HUES6 (cell line): ENCODE results near the gene QPRT.
"Not testable (repeated sequence)": the region's sequence is repeated elsewhere in the genome, so short reads cannot be mapped to it uniquely, and the experiment has no call there.

ENCODE experiments used
- H3K27ac ChIP-seq: 2 replicates; pipeline ENCODE4 v1.7.0; 2013; ENCODE audit warnings: low read depth, mild to moderate bottlenecking, low read length, inconsistent platforms
- H3K27me3 ChIP-seq: 2 replicates; pipeline ENCODE4 v1.6.1; 2013; ENCODE audit warnings: low read length; ENCODE audit not compliant: control insufficient read depth, insufficient read depth
- H3K36me3 ChIP-seq: 2 replicates; pipeline ENCODE4 v1.6.1; 2013; ENCODE audit warnings: low read length; ENCODE audit not compliant: control insufficient read depth, insufficient read depth
- H3K4me1 ChIP-seq: 2 replicates; pipeline ENCODE4 v1.6.1; 2013; ENCODE audit warnings: low read length; ENCODE audit not compliant: control insufficient read depth, insufficient read depth
- H3K4me3 ChIP-seq: 2 replicates; pipeline ENCODE4 v1.5.1; 2013; ENCODE audit warnings: low read depth, low read length
- H3K9ac ChIP-seq: one replicate; pipeline ENCODE4 v1.6.1; 2013; ENCODE audit warnings: mild to moderate bottlenecking, low read length
- H3K9me3 ChIP-seq: 2 replicates; pipeline ENCODE4 v1.6.1; 2013; ENCODE audit warnings: low read depth, low read length; ENCODE audit not compliant: control insufficient read depth, insufficient read depth

The QPRT gene

DNA sequence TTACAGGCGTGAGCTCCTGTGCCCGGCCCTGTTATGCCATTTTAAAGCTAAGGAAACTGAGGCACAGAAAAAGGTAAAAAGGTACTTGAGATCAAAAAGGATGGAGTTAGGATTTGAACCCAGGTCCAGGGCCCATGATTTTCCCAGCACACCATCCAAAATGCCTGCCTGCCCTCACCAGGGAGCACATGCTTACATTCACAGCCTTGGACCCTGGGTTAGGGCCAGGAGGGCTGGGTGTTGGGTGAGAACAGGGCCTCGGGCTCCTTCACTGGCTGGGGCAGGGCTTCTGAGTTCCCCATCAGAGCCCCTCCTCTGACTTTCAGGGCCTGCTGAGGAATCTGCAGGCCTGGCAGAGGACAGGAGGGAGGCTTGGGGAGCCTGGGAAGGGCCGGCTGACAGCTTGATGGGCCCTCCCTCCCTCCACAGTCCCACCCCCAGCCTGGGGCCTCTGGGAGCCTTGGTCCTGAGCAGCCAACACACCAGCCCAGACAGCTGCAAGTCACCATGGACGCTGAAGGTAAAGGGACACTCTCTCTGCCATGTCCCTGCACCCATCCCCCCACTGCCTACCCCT, at the start of gene QPRT:
QPRT (plus strand) TSS at position 490 of the 577 bp plus-strand sequence; CDS start at position 508, 18 bp downstream.
- peak within 1 kb of the TSS; percentile 96 for H3K27ac ChIP-seq
- no peaks in the 10 kb centered on the region for H3K27me3 ChIP-seq
- H3K4me3 ChIP-seq: peak within 1 kb of the TSS; percentile 62
- peaks cover 20% of the 10 kb centered on the region for H3K4me1 ChIP-seq
- H3K36me3 ChIP-seq: peaks cover 19% of the 10 kb centered on the region
- peak within 1 kb of the TSS; percentile 95 for H3K9ac ChIP-seq
- H3K9me3 ChIP-seq: no peaks in the 10 kb centered on the region

DNA sequence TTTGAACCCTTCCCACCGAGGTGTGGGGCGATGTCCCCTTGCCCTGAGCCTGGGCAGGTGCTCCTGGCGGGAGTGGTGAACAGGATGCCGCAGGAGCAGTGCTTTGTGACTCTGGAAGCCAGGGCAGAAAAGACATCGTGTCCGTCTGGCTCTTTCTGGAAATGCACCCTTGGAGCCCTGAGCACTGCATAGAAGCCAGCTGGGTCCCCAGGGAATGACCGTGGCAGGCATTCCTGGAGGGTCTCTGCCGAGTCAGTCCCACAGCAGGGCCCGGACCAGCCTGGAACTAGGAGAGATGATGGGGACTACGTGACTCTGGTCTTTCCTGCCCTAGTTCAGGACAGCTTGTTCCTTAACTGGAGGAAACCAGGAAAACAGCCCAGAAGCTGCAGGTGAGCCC, 49.7 kb upstream of the QPRT start:
- H3K27ac ChIP-seq, H3K27me3 ChIP-seq: not testable (repeated sequence)

DNA sequence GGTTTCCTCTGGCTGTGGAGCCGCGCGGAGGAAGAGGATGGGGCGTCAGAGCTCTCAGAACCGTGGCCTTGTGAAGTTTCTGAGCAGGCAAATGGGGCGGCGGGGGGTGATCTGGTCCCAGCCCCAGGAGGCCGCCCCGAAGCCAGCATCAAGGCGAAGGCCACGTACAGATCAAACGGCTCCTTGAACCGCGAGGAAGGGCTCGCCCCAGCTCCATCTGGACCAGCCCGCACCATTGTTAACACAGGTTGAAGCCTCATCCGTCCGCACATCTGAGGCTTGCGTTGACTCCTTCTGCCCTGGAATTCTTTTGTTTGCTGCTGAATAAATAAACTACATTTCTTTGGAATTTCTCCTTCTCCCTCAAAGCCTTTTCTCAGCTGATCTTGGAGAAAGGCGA, 47.3 kb upstream of the QPRT start:
- H3K4me1 ChIP-seq, H3K4me3 ChIP-seq, H3K27me3 ChIP-seq, H3K27ac ChIP-seq, H3K9ac ChIP-seq, H3K36me3 ChIP-seq, H3K9me3 ChIP-seq: not testable (repeated sequence)

More for the DNA sequence above, 49.7 kb upstream of the QPRT start:
- H3K36me3 ChIP-seq, H3K4me1 ChIP-seq, H3K9ac ChIP-seq, H3K4me3 ChIP-seq, H3K9me3 ChIP-seq: not testable (repeated sequence)

DNA sequence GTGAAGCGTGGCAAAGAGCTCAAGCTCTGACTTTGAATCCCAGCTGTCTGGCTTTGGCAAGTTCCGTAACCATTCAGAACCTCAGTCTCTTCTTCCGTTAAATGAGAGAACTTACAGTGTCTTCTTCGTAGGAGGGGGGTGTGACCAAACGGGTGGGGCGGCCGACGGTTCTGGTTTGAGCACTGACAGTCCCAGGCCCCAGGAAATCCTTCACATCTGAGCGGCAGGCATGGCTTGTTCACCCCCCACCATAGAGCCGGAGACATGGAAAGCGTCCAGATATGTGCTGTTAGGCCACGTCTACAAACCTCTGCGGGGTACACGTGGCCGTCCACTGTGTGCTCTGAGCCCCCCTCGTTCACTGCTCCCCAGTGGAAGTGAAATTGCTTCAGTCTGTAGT, 43.1 kb upstream of the QPRT start:
- H3K27ac ChIP-seq, H3K27me3 ChIP-seq, H3K9me3 ChIP-seq, H3K36me3 ChIP-seq, H3K9ac ChIP-seq, H3K4me1 ChIP-seq, H3K4me3 ChIP-seq: not testable (repeated sequence)

DNA sequence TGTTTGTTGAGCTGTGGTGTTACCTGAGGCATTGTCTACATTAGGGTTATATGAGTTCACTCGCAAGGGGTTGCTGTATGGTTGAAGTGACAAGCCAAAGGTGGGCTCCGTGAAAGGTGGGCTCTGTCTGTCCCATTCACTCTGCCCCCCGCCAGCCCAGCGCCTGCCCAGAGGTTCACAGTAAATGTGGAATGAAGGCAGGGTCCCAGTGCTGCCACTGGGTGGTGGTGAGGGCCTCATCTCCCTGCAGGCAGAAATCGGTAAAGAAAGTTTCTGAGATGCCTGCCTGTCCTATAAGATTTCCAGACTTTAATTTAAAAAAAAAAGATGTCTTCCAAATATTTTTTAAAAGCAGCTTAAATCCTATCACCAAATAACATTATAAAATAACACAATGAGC, 42.6 kb upstream of the QPRT start:
- not testable (repeated sequence) for H3K4me3 ChIP-seq, H3K9me3 ChIP-seq, H3K36me3 ChIP-seq, H3K27ac ChIP-seq, H3K27me3 ChIP-seq, H3K4me1 ChIP-seq, H3K9ac ChIP-seq

DNA sequence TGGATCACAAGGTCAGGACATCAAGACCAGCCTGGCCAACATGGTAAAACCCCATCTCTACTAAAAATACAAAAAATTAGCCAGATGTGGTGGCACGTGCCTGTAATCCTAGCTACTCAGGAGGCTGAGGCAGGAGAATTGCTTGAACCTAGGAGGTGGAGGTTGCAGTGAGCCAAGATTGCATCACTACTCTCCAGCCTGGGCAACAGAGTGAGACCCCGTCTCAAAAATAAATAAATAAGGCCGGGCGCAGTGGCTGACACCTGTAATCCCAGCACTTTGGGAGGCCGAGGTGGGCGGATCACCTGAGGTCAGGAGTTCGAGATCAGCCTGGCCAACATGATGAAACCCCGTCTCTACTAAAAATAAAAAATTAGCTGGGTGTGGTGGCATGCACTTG, 40.2 kb upstream of the QPRT start:
- H3K9ac ChIP-seq, H3K27me3 ChIP-seq, H3K27ac ChIP-seq, H3K4me1 ChIP-seq, H3K9me3 ChIP-seq, H3K36me3 ChIP-seq, H3K4me3 ChIP-seq: not testable (repeated sequence)

DNA sequence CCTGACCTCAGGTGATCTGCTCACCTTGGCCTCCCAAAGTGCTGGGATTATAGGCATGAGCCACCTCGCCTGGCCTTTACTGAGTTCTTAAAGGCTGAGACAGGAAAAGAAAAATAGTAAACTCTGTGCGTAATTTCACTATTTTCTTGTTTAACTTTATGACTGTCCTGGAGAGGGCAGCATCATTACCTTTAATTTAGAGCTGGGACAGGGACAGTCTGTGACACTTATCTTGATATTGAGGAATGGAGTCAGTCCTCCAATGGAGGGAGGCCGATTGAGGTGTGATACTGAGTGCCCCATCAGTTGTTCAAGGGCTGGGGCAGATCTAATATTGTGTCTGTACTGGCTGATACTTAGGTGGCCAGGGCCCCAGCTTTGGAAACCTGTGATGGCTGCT, 37.4 kb upstream of the QPRT start:
- Histone ChIP-seq H3K27me3 (no peaks in the 10 kb centered on the region), H3K27ac (no peak overlapping the region), H3K36me3 (no peaks in the 10 kb centered on the region), H3K9ac (no peak overlapping the region), H3K4me3 (no peak overlapping the region), H3K4me1 (no peaks in the 10 kb centered on the region), H3K9me3 (no peaks in the 10 kb centered on the region)

DNA sequence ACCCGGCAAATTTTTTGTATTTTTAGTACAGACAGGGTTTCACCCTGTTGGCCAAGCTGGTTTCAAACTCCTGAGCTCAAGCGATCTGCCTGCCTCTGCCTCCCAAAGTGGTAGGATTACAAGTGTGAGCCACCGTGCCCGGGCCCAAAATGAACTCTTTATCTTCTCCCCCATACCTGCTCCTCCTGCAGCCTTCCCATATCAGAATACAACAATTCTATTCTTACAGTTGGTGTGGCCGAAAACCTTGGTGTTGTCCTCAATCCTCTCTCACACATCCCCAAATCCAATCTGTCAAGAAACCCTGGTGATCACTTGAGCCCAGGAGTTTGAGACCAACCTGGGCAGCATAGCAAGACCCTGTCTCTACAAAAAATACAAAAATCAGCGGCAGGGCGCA, 35.4 kb upstream of the QPRT start:
- H3K9ac ChIP-seq: no peak overlapping the region
- H3K4me3 ChIP-seq: no peak overlapping the region
- H3K36me3 ChIP-seq: no peaks in the 10 kb centered on the region
- no peaks in the 10 kb centered on the region for H3K27me3 ChIP-seq
- H3K27ac ChIP-seq: no peak overlapping the region
- H3K4me1 ChIP-seq: no peaks in the 10 kb centered on the region
- H3K9me3 ChIP-seq: no peaks in the 10 kb centered on the region

DNA sequence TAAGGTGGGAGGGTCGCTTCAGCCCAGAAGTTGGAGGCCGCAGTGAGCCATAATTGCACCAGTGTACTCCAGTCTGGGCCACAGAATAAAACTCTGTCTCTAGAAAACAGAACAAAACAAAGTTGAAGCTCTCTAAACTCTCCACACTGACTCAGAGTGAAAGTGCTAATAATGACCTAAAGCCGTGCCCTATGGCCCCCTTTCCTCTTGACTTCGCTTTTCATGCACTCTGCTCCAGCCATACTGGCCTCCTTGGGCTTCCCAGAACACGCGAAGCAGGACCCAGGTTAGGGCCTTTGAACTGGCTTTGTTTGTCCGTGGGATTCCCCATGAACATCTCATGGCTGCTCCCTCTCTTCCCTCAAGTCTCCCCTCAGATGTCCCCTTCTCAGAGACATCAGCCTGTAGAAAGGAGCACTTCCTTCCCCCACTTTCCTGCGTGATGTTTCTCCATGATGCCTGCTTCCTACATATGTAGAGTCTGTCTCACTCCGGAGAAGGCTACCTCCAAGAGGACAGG, 34.6 kb upstream of the QPRT start:
- Histone ChIP-seq H3K4me1 (peaks cover 2% of the 10 kb centered on the region; the same call in 1 of the 2 replicates), H3K9ac (no peak overlapping the region), H3K27ac (no peak overlapping the region), H3K9me3 (no peaks in the 10 kb centered on the region), H3K36me3 (no peaks in the 10 kb centered on the region), H3K27me3 (no peaks in the 10 kb centered on the region), H3K4me3 (no peak overlapping the region)

DNA sequence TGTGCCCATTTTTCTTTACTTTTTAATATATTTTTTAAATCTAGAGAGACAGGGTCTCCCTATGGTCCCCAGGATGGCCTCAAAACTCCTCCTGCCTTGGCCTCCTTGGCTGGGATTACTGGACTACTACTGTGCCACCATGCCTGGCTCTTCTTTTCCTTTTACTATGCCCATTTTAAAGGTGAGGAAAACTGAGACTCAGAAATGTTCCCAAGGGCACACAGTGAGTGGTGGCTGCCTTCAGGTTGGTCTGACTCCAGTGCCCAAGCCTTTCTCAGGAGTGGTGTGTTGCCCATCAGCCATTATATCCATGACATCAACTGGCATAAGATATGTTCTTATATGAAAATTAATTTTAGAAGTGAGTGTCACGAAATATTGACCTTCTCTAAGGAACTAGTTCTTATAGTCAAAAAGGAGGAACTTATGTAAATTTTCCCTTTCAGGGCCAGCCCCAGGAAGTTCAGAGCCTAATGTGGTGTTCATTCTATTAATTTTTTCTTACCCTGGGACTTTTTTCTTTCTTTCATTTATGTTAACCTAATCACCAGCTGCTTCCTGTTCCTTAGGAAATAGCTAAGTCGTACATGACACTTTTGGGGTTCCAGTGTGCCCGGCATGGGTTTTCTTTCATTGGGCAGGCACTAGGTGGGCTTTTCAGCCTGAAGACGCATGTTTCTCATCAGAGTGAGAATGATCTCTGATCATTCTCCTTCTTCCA, 33.8 kb upstream of the QPRT start:
- H3K27me3 ChIP-seq: no peaks in the 10 kb centered on the region
- no peaks in the 10 kb centered on the region for H3K9me3 ChIP-seq
- H3K4me1 ChIP-seq: peaks cover 8% of the 10 kb centered on the region; the same call in 1 of the 2 replicates
- H3K4me3 ChIP-seq: no peak overlapping the region
- H3K36me3 ChIP-seq: no peaks in the 10 kb centered on the region
- H3K27ac ChIP-seq: no peak overlapping the region
- H3K9ac ChIP-seq: no peak overlapping the region

DNA sequence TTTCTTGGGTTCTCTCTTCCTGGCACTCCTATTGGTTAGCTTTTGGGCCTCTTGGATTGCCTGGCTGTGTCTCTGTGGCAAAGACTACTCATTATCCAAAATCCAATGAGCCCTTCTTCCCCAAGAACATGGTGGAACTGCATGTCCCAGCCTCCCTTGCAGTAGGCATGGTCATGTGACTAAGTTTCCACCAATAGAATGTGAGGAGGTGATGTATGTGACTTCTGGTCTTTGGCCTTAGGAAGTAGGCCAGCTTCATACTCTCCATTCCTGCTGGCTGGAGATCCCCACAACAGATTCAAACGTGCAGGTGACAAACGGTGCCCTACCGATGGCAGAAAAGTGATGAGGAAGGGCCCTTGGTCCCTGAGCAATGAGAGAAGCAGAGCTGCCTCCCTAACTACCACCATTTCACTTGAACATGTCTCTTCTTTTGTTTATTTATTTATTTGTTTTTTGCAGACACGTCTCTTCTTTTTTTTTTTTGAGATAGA, 33.2 kb upstream of the QPRT start:
- Histone ChIP-seq H3K27ac (no peak overlapping the region), H3K36me3 (no peaks in the 10 kb centered on the region), H3K9me3 (no peaks in the 10 kb centered on the region), H3K9ac (no peak overlapping the region), H3K4me1 (peaks cover 8% of the 10 kb centered on the region; the same call in 1 of the 2 replicates), H3K4me3 (no peak overlapping the region), H3K27me3 (no peaks in the 10 kb centered on the region)
